ENCODE data around the gene RFK. TPM values are rescaled to one million over a fixed set of nuclear protein-coding genes. Genes with fewer than 3 reads are reported as not detected.

The RFK gene
- total RNA-seq, 3 donors from 2014 or later: 12.2 to 26.2 (median 23.9) TPM

DNA sequence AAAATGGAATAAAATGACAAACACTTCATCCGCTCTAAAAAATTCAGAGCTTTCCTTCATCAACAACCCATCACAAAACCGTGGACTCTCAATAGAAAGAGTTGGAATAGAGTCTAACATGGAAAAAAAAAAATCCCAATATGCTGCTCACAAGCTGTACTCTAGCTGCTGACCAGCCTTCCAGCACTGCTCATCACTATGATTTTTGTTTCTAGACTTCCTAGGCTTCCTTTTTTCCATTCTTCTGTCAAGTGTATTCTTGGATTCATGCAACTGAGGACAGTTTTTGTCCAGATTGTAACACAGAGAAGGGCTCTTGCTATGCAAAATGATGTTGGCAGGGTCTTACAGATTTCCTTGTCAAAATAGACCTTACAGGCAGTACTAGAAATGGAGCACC is 34.5 kb downstream of the RFK start:
- Histone ChIP-seq H3K27me3 (no peaks in the 10 kb centered on the region), H3K9me3 (no peaks in the 10 kb centered on the region), H3K4me1 (no peaks in the 10 kb centered on the region), H3K36me3 (no peaks in the 10 kb centered on the region), H3K4me3 (no peak overlapping the region), H3K27ac (no peak overlapping the region)
- DNase-seq (ENCODE audit: low spot score in 2 of 2): no peak
- TF ChIP-seq, protein P1, sequence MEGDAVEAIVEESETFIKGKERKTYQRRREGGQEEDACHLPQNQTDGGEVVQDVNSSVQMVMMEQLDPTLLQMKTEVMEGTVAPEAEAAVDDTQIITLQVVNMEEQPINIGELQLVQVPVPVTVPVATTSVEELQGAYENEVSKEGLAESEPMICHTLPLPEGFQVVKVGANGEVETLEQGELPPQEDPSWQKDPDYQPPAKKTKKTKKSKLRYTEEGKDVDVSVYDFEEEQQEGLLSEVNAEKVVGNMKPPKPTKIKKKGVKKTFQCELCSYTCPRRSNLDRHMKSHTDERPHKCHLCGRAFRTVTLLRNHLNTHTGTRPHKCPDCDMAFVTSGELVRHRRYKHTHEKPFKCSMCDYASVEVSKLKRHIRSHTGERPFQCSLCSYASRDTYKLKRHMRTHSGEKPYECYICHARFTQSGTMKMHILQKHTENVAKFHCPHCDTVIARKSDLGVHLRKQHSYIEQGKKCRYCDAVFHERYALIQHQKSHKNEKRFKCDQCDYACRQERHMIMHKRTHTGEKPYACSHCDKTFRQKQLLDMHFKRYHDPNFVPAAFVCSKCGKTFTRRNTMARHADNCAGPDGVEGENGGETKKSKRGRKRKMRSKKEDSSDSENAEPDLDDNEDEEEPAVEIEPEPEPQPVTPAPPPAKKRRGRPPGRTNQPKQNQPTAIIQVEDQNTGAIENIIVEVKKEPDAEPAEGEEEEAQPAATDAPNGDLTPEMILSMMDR (IDR thresholded peaks at IDR 0.05): no peak
- no peak for TF ChIP-seq POLR2AphosphoS5 (IDR thresholded peaks at IDR 0.05)
- intact Hi-C loops (cut with DNase I; ENCODE audit: low total_unique reads): no loop called here

DNA sequence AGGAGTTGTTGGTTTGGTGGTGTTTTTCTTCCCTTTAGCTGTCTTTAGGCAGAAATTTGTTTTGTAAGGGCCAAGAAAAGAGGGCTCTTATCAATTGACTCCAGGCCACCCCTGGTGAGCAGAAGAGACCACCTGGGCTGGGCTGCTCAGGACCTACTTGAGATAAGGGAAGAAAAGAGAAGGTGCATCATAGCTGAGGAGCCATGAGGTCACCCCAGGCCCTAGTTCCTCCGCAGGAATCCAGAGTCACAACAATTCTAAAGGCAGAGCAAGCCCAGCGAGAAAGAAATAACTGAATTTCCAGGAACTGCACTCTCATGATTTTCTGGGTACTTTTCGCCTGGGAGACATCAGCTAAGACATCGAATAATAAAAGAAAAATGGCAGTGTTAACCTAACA is 34.9 kb downstream of the RFK start:
- no peaks in the 10 kb centered on the region for H3K4me1 ChIP-seq

DNA sequence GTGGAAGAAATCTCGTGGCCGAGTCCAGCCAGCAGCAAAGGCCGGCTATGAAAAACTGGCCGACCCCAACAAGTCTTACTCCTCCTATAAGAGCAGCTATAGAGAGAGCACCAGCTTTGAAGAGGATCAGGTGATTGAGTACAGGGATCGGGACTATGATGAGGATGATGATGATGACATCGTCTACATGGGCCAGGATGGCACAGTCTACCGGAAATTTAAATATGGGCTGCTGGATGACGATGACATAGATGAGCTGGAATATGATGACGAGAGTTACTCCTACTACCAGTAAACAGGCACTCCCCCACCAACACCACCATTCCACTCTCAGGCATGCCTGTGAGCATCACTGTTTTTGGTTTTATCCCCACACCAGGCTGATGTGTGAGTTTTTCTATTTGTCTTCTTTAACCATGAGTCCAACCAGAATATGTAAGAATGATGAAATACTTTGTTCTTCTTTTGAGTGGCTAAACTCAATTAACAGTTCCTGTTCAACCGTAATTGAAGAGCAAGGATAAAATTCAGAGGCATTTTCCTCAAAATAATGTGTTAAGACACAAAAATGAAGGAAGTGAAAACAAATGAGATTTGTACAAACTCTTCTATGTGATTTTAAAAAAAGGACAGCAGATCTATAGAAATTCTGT is 35.5 kb downstream of the RFK start:
- no peaks in the 10 kb centered on the region for H3K9me3 ChIP-seq
- TF ChIP-seq POLR2A (IDR thresholded peaks at IDR 0.05): no peak
- TF ChIP-seq POLR2AphosphoS5 (IDR thresholded peaks at IDR 0.05): no peak
- TF ChIP-seq, protein P1 (IDR thresholded peaks at IDR 0.05): no peak
- H3K4me3 ChIP-seq: no peak overlapping the region
- no peaks in the 10 kb centered on the region for H3K4me1 ChIP-seq
- no peak overlapping the region for H3K27ac ChIP-seq
- no peaks in the 10 kb centered on the region for H3K27me3 ChIP-seq
- intact Hi-C loops (cut with DNase I; ENCODE audit: low total_unique reads): no loop called here
- H3K36me3 ChIP-seq: no peaks in the 10 kb centered on the region
- DNase-seq (ENCODE audit: low spot score in 2 of 2): no peak

More for the DNA sequence above, 34.9 kb downstream of the RFK start:
- Histone ChIP-seq H3K4me3 (no peak overlapping the region), H3K36me3 (no peaks in the 10 kb centered on the region), H3K27me3 (no peaks in the 10 kb centered on the region), H3K9me3 (no peaks in the 10 kb centered on the region), H3K27ac (no peak overlapping the region)
- TF ChIP-seq POLR2AphosphoS5 (IDR thresholded peaks at IDR 0.05) (no peak), POLR2A (IDR thresholded peaks at IDR 0.05) (no peak)
- TF ChIP-seq, protein P1 (IDR thresholded peaks at IDR 0.05): no peak
- no peak for DNase-seq (ENCODE audit: low spot score in 2 of 2)
- intact Hi-C loops (cut with DNase I; ENCODE audit: low total_unique reads): no loop called here

DNA sequence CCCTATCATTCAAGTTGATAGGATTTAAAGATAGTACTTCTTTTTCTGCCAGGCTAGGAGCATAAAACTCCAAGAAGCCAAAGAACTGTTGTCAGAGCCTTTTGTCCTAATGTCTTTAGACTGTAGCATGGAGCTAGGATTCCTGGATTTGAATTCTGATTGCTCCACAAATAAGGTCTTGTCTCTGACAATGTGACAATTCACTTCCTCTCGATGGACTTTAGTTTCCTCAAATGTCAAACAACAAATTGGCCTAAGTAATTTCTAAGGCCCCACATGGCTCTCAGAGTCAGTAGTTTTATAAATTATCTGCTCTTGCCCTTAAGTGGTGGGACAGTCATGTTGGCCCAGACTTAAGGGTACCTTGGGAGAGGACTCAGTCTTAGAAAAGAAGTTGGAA is 36.7 kb downstream of the RFK start:
- no peak overlapping the region for H3K27ac ChIP-seq
- no peaks in the 10 kb centered on the region for H3K4me1 ChIP-seq
- H3K27me3 ChIP-seq: no peaks in the 10 kb centered on the region
- no peaks in the 10 kb centered on the region for H3K36me3 ChIP-seq
- intact Hi-C loops (cut with DNase I; ENCODE audit: low total_unique reads): no loop called here
- no peak overlapping the region for H3K4me3 ChIP-seq
- H3K9me3 ChIP-seq: no peaks in the 10 kb centered on the region
- TF ChIP-seq POLR2AphosphoS5 (IDR thresholded peaks at IDR 0.05) (no peak), POLR2A (IDR thresholded peaks at IDR 0.05) (no peak)
- TF ChIP-seq, protein P1 (IDR thresholded peaks at IDR 0.05): no peak
- no peak for DNase-seq (ENCODE audit: low spot score in 2 of 2)

DNA sequence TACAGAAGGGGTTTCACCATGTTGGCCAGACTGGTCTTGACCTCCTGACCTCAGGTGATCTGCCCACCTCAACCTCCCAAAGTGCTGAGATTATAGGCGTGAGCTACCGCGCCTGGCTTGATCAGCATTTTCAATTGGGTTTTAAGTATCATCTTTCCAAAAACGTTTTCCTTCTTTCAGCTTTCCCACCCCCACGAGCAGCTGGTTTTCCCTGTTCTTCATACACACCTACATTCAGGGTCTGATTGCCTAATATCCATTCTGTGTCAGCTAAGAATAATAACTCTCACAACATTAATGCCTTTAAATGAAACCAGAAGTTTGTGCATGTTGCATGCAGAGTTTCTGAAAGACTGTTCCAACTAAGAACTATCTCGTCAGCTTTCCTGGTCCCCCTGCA is 38.3 kb downstream of the RFK start:
- Histone ChIP-seq H3K4me1 (no peaks in the 10 kb centered on the region), H3K4me3 (no peak overlapping the region), H3K27me3 (no peaks in the 10 kb centered on the region), H3K27ac (no peak overlapping the region), H3K36me3 (no peaks in the 10 kb centered on the region), H3K9me3 (no peaks in the 10 kb centered on the region)
- TF ChIP-seq POLR2AphosphoS5 (IDR thresholded peaks at IDR 0.05): no peak
- no peak for TF ChIP-seq POLR2A (IDR thresholded peaks at IDR 0.05)
- TF ChIP-seq, protein P1 (IDR thresholded peaks at IDR 0.05): no peak
- intact Hi-C loops (cut with DNase I; ENCODE audit: low total_unique reads): no loop called here
- no peak for DNase-seq (ENCODE audit: low spot score in 2 of 2)
